Tibial nerve (tissue), 3 donors: Measurements from ENCODE around the gene RAB36.

Experiments
- POLR2A ChIP-seq, 2 donors: fragments of 450-650 bp; IDR thresholded peaks; one replicate each; pipeline ENCODE4 v1.6.1; 2017; ENCODE audit warnings: antibody characterized with exemption in 2 of 2, mild to moderate bottlenecking in 2 of 2, moderate library complexity in 2 of 2
- TF ChIP-seq, protein P1 (sequence below), 5 experiments: fragments of 200-600 bp in 3 of 5; fragments of 450-650 bp in 2 of 5; sonication (generic) in 3 of 5; IDR thresholded peaks; one replicate each; pipeline ENCODE4 v1.5.1; 2016 to 2019; ENCODE audit warnings: antibody characterized with exemption in 5 of 5, mild to moderate bottlenecking in 3 of 5, moderate library complexity in 2 of 5

GRCh38 chr22:23115369-23115768, 29.9 kb upstream of the RAB36 start:
- TF ChIP-seq, protein P1, sequence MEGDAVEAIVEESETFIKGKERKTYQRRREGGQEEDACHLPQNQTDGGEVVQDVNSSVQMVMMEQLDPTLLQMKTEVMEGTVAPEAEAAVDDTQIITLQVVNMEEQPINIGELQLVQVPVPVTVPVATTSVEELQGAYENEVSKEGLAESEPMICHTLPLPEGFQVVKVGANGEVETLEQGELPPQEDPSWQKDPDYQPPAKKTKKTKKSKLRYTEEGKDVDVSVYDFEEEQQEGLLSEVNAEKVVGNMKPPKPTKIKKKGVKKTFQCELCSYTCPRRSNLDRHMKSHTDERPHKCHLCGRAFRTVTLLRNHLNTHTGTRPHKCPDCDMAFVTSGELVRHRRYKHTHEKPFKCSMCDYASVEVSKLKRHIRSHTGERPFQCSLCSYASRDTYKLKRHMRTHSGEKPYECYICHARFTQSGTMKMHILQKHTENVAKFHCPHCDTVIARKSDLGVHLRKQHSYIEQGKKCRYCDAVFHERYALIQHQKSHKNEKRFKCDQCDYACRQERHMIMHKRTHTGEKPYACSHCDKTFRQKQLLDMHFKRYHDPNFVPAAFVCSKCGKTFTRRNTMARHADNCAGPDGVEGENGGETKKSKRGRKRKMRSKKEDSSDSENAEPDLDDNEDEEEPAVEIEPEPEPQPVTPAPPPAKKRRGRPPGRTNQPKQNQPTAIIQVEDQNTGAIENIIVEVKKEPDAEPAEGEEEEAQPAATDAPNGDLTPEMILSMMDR (IDR thresholded peaks at IDR 0.05) = no peak
- no peak for TF ChIP-seq POLR2A (IDR thresholded peaks at IDR 0.05)
